ENCODE data around the gene CHGA.

CHGA gene

GRCh38 chr14:92930737-92931602, 8.0 kb downstream of the CHGA start:
- Histone ChIP-seq H3K9me3 (replicated peaks in 1 of 11) (no peaks in the 10 kb centered on the region), H3K27ac (no peak overlapping the region), H3K27me3 (no peaks in the 10 kb centered on the region), H3K9ac (no peak overlapping the region), H4K20me1 (peaks cover 0 to 81% (median 0%) of the 10 kb centered on the region in 11 experiments; a peak in 8 of 22 replicates), H3K4me2 (no peak overlapping the region), H3K4me1 (no peaks in the 10 kb centered on the region; a peak in 1 of 20 replicates), H3K36me3 (peaks cover 0 to 6% (median 0%) of the 10 kb centered on the region in 11 experiments; a peak in 9 of 22 replicates), H3K4me3 (no peak overlapping the region)
- TF ChIP-seq Cebpa-rat (IDR thresholded peaks at IDR 0.05) = no peak

GRCh38 chr14:92931681-92932447, 8.9 kb downstream of the CHGA start:
- H4K20me1 ChIP-seq = peaks cover 0 to 90% (median 0%) of the 10 kb centered on the region in 11 experiments; a peak in 8 of 22 replicates
- H3K4me2 ChIP-seq = no peak overlapping the region
- H3K9me3 ChIP-seq (replicated peaks in 1 of 11) = no peaks in the 10 kb centered on the region
- H3K27ac ChIP-seq = no peak overlapping the region
- peaks cover 0 to 15% (median 0%) of the 10 kb centered on the region in 11 experiments; a peak in 9 of 22 replicates for H3K36me3 ChIP-seq
- no peak overlapping the region for H3K9ac ChIP-seq
- H3K4me1 ChIP-seq = no peaks in the 10 kb centered on the region; a peak in 1 of 20 replicates
- no peak overlapping the region for H3K4me3 ChIP-seq
- no peak for TF ChIP-seq Cebpa-rat (IDR thresholded peaks at IDR 0.05)
- H3K27me3 ChIP-seq = no peaks in the 10 kb centered on the region

DNA sequence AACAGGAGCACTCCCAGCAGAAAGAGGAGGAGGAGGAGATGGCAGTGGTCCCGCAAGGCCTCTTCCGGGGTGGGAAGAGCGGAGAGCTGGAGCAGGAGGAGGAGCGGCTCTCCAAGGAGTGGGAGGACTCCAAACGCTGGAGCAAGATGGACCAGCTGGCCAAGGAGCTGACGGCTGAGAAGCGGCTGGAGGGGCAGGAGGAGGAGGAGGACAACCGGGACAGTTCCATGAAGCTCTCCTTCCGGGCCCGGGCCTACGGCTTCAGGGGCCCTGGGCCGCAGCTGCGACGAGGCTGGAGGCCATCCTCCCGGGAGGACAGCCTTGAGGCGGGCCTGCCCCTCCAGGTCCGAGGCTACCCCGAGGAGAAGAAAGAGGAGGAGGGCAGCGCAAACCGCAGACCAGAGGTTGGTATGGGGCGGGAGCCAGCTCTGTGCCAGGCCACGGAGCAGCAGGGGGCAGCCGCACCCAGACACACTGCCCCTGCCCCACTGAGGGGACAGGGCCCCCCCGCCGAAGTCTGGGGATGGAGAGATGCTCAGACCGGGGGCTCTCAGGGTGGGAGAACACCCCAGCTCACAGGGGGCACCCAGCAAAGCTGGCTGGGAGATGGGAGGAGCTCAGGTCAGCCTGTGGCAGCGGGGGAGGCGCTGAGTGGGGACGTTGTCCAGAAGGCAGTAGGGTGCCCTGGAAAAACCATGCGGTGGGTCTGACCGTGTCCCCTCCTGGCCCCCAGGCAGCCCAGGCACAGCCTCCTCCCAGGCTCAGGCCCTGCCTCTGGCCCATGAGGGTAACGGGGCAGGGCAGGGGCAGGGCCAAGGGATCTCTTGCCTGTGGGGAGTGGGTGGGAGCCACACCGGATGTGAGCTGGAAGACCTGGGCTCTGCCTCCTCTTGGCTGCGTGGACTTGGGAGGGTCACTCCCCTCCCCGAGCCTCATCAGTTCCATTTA, 9.8 kb downstream of the CHGA start:
- Histone ChIP-seq H3K4me2 (no peak overlapping the region), H3K9me3 (replicated peaks in 1 of 11) (no peaks in the 10 kb centered on the region), H3K36me3 (peaks cover 0 to 23% (median 0%) of the 10 kb centered on the region in 11 experiments; a peak in 10 of 22 replicates), H4K20me1 (peaks cover 0 to 92% (median 0%) of the 10 kb centered on the region in 11 experiments; a peak in 9 of 22 replicates), H3K27me3 (no peaks in the 10 kb centered on the region), H3K4me3 (no peak overlapping the region), H3K27ac (no peak overlapping the region), H3K9ac (no peak overlapping the region; a peak in 1 of 22 replicates), H3K4me1 (no peaks in the 10 kb centered on the region; a peak in 1 of 20 replicates)
- TF ChIP-seq Cebpa-rat (IDR thresholded peaks at IDR 0.05) = no peak

GRCh38 chr14:92933481-92933880, 10.5 kb downstream of the CHGA start:
- no peak overlapping the region for H3K27ac ChIP-seq
- no peaks in the 10 kb centered on the region; a peak in 1 of 20 replicates for H3K4me1 ChIP-seq
- no peak overlapping the region for H3K4me2 ChIP-seq
- peaks cover 0 to 27% (median 0%) of the 10 kb centered on the region in 11 experiments; a peak in 10 of 22 replicates for H3K36me3 ChIP-seq
- H3K9ac ChIP-seq = no peak overlapping the region
- TF ChIP-seq Cebpa-rat (IDR thresholded peaks at IDR 0.05) = no peak
- H3K4me3 ChIP-seq = no peak overlapping the region
- no peaks in the 10 kb centered on the region for H3K9me3 ChIP-seq (replicated peaks in 1 of 11)
- H4K20me1 ChIP-seq = peaks cover 0 to 95% (median 0%) of the 10 kb centered on the region in 11 experiments; a peak in 9 of 22 replicates
- no peaks in the 10 kb centered on the region for H3K27me3 ChIP-seq

DNA sequence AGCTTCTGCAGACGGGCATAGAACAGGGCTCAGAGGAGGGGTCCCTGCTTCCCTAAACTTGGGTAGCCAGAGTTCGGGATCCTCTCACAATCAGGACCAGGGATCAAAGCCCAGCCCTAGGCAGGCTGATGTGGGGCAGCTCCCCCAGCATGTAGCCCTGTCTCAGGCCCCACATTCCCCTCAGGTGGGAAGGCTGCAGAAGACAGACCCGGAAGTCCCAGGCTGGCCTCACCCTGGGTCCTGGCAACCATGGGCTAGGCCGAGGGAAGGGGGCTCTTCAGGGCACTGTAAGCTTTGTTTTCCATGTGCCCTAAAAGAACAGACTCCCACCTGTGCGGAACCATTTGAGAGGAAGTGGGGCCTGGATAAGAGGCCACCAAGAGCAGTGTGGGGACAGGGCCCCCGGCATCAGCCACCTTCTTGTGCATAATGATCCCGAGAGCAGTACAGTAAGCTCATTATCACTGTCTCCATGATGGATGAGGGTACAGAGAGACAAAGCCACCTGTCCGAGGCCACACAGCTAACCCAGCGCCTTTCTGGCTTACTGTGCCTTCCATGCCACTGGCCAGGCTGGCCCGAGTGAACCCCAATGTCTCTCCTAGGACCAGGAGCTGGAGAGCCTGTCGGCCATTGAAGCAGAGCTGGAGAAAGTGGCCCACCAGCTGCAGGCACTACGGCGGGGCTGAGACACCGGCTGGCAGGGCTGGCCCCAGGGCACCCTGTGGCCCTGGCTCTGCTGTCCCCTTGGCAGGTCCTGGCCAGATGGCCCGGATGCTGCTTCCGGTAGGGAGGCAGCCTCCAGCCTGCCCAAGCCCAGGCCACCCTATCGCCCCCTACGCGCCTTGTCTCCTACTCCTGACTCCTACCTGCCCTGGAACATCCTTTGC, 11.5 kb downstream of the CHGA start:
- no peak overlapping the region for H3K27ac ChIP-seq
- peaks cover 0 to 37% (median 0%) of the 10 kb centered on the region in 11 experiments; a peak in 10 of 22 replicates for H3K36me3 ChIP-seq
- TF ChIP-seq Cebpa-rat (IDR thresholded peaks at IDR 0.05) = no peak

DNA sequence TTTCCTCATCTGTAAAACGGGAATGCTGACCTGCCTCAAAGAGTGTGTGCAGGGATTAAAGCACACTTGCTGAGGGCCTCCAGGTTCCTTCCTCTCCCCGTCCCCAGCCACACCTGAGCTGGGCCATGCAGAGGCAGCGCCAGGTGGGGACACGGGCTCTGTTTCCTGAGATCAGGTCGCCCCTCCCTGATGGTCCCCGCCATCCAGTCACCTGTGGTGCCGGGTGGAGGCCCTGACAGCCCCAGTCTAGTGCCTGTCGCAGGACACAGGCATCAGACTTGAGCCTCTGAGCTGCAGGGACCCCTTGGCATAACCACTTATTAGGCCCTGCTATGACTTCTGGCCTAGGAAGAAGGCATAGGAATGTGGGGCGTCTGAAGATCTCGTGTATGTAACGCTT, 12.5 kb downstream of the CHGA start:
- Histone ChIP-seq H3K27ac (no peak overlapping the region), H3K9ac (no peak overlapping the region)
- no peak for TF ChIP-seq Cebpa-rat (IDR thresholded peaks at IDR 0.05)

More for the DNA sequence above, 11.5 kb downstream of the CHGA start:
- H3K4me3 ChIP-seq = no peak overlapping the region
- H3K9me3 ChIP-seq (replicated peaks in 1 of 11) = no peaks in the 10 kb centered on the region
- peaks cover 0 to 4% (median 0%) of the 10 kb centered on the region in 10 experiments; a peak in 3 of 20 replicates for H3K4me1 ChIP-seq
- no peak overlapping the region for H3K9ac ChIP-seq
- no peaks in the 10 kb centered on the region for H3K27me3 ChIP-seq
- H3K4me2 ChIP-seq = no peak overlapping the region
- H4K20me1 ChIP-seq = peaks cover 0 to 95% (median 0%) of the 10 kb centered on the region in 11 experiments; a peak in 9 of 22 replicates

GRCh38 chr14:92936085-92936484, 13.1 kb downstream of the CHGA start:
- Histone ChIP-seq H4K20me1 (peaks cover 0 to 98% (median 7%) of the 10 kb centered on the region in 11 experiments; a peak in 12 of 22 replicates), H3K9me3 (replicated peaks in 1 of 11) (no peaks in the 10 kb centered on the region), H3K4me1 (peaks cover 0 to 20% (median 14%) of the 10 kb centered on the region in 10 experiments; a peak in 15 of 20 replicates), H3K27ac (no peak overlapping the region), H3K4me3 (no peak overlapping the region), H3K36me3 (peaks cover 0 to 53% (median 13%) of the 10 kb centered on the region in 11 experiments; a peak in 12 of 22 replicates), H3K27me3 (no peaks in the 10 kb centered on the region), H3K9ac (no peak overlapping the region), H3K4me2 (no peak overlapping the region)
- TF ChIP-seq Cebpa-rat (IDR thresholded peaks at IDR 0.05) = no peak

More for the DNA sequence above, 12.5 kb downstream of the CHGA start:
- no peak overlapping the region for H3K4me3 ChIP-seq
- no peaks in the 10 kb centered on the region for H3K27me3 ChIP-seq
- H3K9me3 ChIP-seq (replicated peaks in 1 of 11) = no peaks in the 10 kb centered on the region
- H3K4me2 ChIP-seq = no peak overlapping the region
- H3K4me1 ChIP-seq = peaks cover 0 to 14% (median 8%) of the 10 kb centered on the region in 10 experiments; a peak in 13 of 20 replicates
- peaks cover 0 to 95% (median 4%) of the 10 kb centered on the region in 11 experiments; a peak in 11 of 22 replicates for H4K20me1 ChIP-seq
- peaks cover 0 to 47% (median 6%) of the 10 kb centered on the region in 11 experiments; a peak in 12 of 22 replicates for H3K36me3 ChIP-seq
